GM18517 (cell line): ENCODE data around the gene BROX.

ENCODE experiments used
- ATAC-seq: cut with Tn5 transposase; IDR thresholded peaks from one replicate; pipeline ENCODE4 v1.9.1; 2021; ENCODE audit warnings: mild to moderate bottlenecking, moderate library complexity; ENCODE audit not compliant: unreplicated experiment

The BROX gene

GRCh38 chr1:222769971-222770620 lies 57.7 kb downstream of the BROX start:
- ATAC-seq: no peak

- ATAC-seq: peak; percentile 88
These were observed 60.6 kb downstream of the BROX start for GRCh38 chr1:222772996-222773379.

GRCh38 chr1:222777463-222777862 lies 65.1 kb downstream of the BROX start:
- ATAC-seq: no peak

GRCh38 chr1:222777977-222778376 lies 65.6 kb downstream of the BROX start:
- no peak for ATAC-seq

GRCh38 chr1:222781251-222781650 lies 68.9 kb downstream of the BROX start:
- ATAC-seq: peak; percentile 77

- ATAC-seq: no peak
These were observed 70.7 kb downstream of the BROX start for GRCh38 chr1:222783051-222783450.

GRCh38 chr1:222784371-222784770 lies 72.0 kb downstream of the BROX start:
- ATAC-seq: no peak
